Ishikawa (cell line): ENCODE data around the gene SMC6.

ENCODE experiments used
- CREB1 ChIP-seq: IDR thresholded peaks from 2 replicates; pipeline ENCODE4 v1.6.1; 2012; ENCODE audit warnings: low read depth
- EP300 ChIP-seq: IDR thresholded peaks from 2 replicates; pipeline ENCODE4 v1.6.1; 2012; ENCODE audit warnings: borderline replicate concordance
- TAF1 ChIP-seq: IDR thresholded peaks from 2 replicates; pipeline ENCODE4 v1.6.1; 2012; ENCODE audit warnings: low read depth, mild to moderate bottlenecking
- TF ChIP-seq, protein P1 (sequence below): IDR thresholded peaks from 2 replicates; pipeline ENCODE4 v1.6.1; 2012

DNA sequence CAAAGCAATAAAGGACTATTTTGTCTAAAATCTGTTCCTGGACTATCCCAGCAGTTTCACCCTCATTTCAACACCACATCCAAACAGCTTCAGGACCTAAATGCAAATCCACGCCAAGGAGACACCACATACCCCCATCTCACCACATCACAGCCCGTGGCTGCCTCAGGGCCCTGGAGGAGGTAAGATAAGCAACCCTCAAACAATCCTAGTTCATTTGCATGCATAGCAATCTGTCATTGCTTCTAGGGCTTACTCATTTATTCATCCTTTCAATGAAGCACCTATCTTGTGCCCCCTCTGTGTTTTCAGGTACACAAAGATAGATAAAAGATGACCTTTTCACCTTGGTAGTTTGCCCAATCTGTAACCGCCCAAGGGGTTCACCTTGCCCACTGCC lies 126.6 kb downstream of the SMC6 start:
- TF ChIP-seq, protein P1, sequence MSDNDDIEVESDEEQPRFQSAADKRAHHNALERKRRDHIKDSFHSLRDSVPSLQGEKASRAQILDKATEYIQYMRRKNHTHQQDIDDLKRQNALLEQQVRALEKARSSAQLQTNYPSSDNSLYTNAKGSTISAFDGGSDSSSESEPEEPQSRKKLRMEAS = no peak
- TF ChIP-seq CREB1 (no peak), EP300 (no peak), TAF1 (no peak)
